IMR-90 (cell line): ENCODE measurements around the gene EPS8. TPM values are rescaled to one million over a fixed set of nuclear protein-coding genes. Genes with fewer than 3 reads are reported as not detected.

Source experiments
- ATAC-seq: fragments of 200-7000 bp; cut with Tn5 transposase; 2 replicates; pipeline ENCODE4 v1.9.1; 2020; ENCODE audit warnings: low read depth, mild to moderate bottlenecking, moderate library complexity
- BruUV-seq: library from RNA; stranded (reverse); fragments of 400-500 nt; replicated peaks from 2 replicates; lab custom pipeline; 2021; lab: Mats Ljungman, UMichigan
- CTCF ChIA-PET: fragments of 300-600 bp; formaldehyde crosslinking; extraction: SDS; loops from one replicate; lab custom pipeline; 2021; ENCODE audit warnings: antibody characterized with exemption; lab: Yijun Ruan, JAX
- POLR2A ChIA-PET: fragments of 300-600 bp; sonication (Branson Sonifier 250); formaldehyde crosslinking; loops from one replicate; lab custom pipeline; 2022; ENCODE audit warnings: antibody characterized with exemption; ENCODE audit not compliant: unreplicated experiment; lab: Charles Lee
- DNase-seq: peaks from one replicate; pipeline ENCODE4 v3.0.0; 2013
- H2AFZ ChIP-seq: replicated peaks from 2 replicates; pipeline ENCODE3; 2013; ENCODE audit warnings: low read length, mild to moderate bottlenecking; ENCODE audit not compliant: poor library complexity
- H2AK5ac ChIP-seq: 2 replicates; pipeline ENCODE4 v1.6.1; 2013; ENCODE audit warnings: low read depth, low read length, inconsistent platforms
- H2AK9ac ChIP-seq: replicated peaks from 2 replicates; pipeline ENCODE3; 2013; ENCODE audit warnings: mild to moderate bottlenecking, low read depth, low read length, moderate library complexity; ENCODE audit not compliant: poor library complexity
- H2BK120ac ChIP-seq: 2 replicates; pipeline ENCODE4 v1.6.1; 2013; ENCODE audit warnings: low read depth, low read length, inconsistent platforms
- H2BK15ac ChIP-seq: 3 replicates; pipeline ENCODE4 v1.6.1; 2013; ENCODE audit warnings: low read depth, low read length, inconsistent platforms
- H2BK20ac ChIP-seq: 2 replicates; pipeline ENCODE4 v1.6.1; 2013; ENCODE audit warnings: low read depth, mild to moderate bottlenecking, inconsistent platforms, low read length, moderate library complexity
- H2BK5ac ChIP-seq: 2 replicates; pipeline ENCODE4 v1.6.1; 2013; ENCODE audit warnings: mild to moderate bottlenecking, low read depth, low read length, inconsistent platforms; ENCODE audit not compliant: poor library complexity, severe bottlenecking
- H3K14ac ChIP-seq: replicated peaks from 2 replicates; pipeline ENCODE4 v1.6.1; 2013; ENCODE audit warnings: low read depth, low read length, inconsistent platforms
- H3K18ac ChIP-seq: 2 replicates; pipeline ENCODE4 v1.6.1; 2013; ENCODE audit warnings: low read depth, low read length, control low read depth
- H3K23ac ChIP-seq: 2 replicates; pipeline ENCODE4 v1.6.1; 2013; ENCODE audit warnings: low read depth, low read length, inconsistent platforms
- H3K27ac ChIP-seq: 2 replicates; pipeline ENCODE4 v1.5.1; 2013; ENCODE audit warnings: mild to moderate bottlenecking, control low read depth, low read length; ENCODE audit not compliant: insufficient read depth
- H3K27me3 ChIP-seq: 2 replicates; pipeline ENCODE4 v1.6.1; 2013; ENCODE audit warnings: low read length; ENCODE audit not compliant: control insufficient read depth, insufficient read depth
- H3K36me3 ChIP-seq: 2 replicates; pipeline ENCODE4 v1.6.1; 2013; ENCODE audit warnings: low read length, mixed read lengths; ENCODE audit not compliant: control insufficient read depth, insufficient read depth
- H3K4ac ChIP-seq: 2 replicates; pipeline ENCODE4 v1.6.1; 2013; ENCODE audit warnings: low read depth, low read length, inconsistent platforms
- H3K4me1 ChIP-seq: 2 replicates; pipeline ENCODE4 v1.6.1; 2013; ENCODE audit warnings: low read length, mixed read lengths; ENCODE audit not compliant: control insufficient read depth, insufficient read depth
- H3K4me2 ChIP-seq: 2 replicates; pipeline ENCODE4 v1.6.1; 2013; ENCODE audit warnings: low read depth, mild to moderate bottlenecking, control low read depth, low read length, moderate library complexity
- H3K4me3 ChIP-seq: 2 replicates; pipeline ENCODE4 v1.5.1; 2013; ENCODE audit warnings: low read depth, mild to moderate bottlenecking, control low read depth, low read length, moderate library complexity; ENCODE audit not compliant: insufficient read depth
- H3K56ac ChIP-seq: 2 replicates; pipeline ENCODE4 v1.6.1; 2013; ENCODE audit warnings: low read length, inconsistent platforms; ENCODE audit not compliant: insufficient read depth; ENCODE audit errors: extremely low read depth
- H3K79me1 ChIP-seq, 2 experiments: 2 replicates each; pipeline ENCODE4 v1.6.1; 2013; ENCODE audit warnings: low read length in 2 of 2, inconsistent platforms in 1 of 2, low read depth in 1 of 2
- H3K9ac ChIP-seq: 2 replicates; pipeline ENCODE4 v1.6.1; 2013; ENCODE audit warnings: low read depth, low read length, control low read depth
- H3K9me1 ChIP-seq: 2 replicates; pipeline ENCODE4 v1.6.1; 2013; ENCODE audit warnings: low read length, inconsistent platforms; ENCODE audit not compliant: insufficient read depth
- H3K9me3 ChIP-seq: 2 replicates; pipeline ENCODE4 v1.6.1; 2013; ENCODE audit warnings: low read length; ENCODE audit not compliant: control insufficient read depth, insufficient read depth
- H4K20me1 ChIP-seq: 2 replicates; pipeline ENCODE4 v1.6.1; 2013; ENCODE audit warnings: low read length, inconsistent platforms; ENCODE audit not compliant: insufficient read depth
- H4K5ac ChIP-seq: 2 replicates; pipeline ENCODE4 v1.6.1; 2013; ENCODE audit warnings: mild to moderate bottlenecking, low read depth, low read length, control low read depth
- H4K8ac ChIP-seq, 2 experiments: 2 replicates each; pipeline ENCODE4 v1.6.1; 2013; ENCODE audit warnings: low read depth in 2 of 2, low read length in 2 of 2, control low read depth in 1 of 2, inconsistent platforms in 1 of 2
- H4K91ac ChIP-seq: 2 replicates; pipeline ENCODE4 v1.6.1; 2013; ENCODE audit warnings: low read depth, low read length, inconsistent platforms; ENCODE audit not compliant: insufficient read depth
- BHLHE40 ChIP-seq: fragments of 150-350 bp; IDR thresholded peaks from 2 replicates; pipeline ENCODE4 v1.6.1; 2016; ENCODE audit warnings: mild to moderate bottlenecking, low read depth, low read length
- CEBPB ChIP-seq: IDR thresholded peaks from 2 replicates; pipeline ENCODE4 v1.6.1; 2012; ENCODE audit warnings: low read depth, low read length, improper control_type of control experiment
- CHD1 ChIP-seq: IDR thresholded peaks from 2 replicates; pipeline ENCODE4 v1.6.1; 2012; ENCODE audit warnings: low read depth, low read length, improper control_type of control experiment
- CTCF ChIP-seq: conservative IDR thresholded peaks from 2 replicates; pipeline ENCODE4 v1.5.1; 2012; ENCODE audit warnings: mild to moderate bottlenecking, low read depth, low read length, improper control_type of control experiment
- ELK1 ChIP-seq: fragments of 150-350 bp; IDR thresholded peaks from 2 replicates; pipeline ENCODE4 v1.6.1; 2016; ENCODE audit warnings: low read depth, mild to moderate bottlenecking, low read length, moderate library complexity, borderline replicate concordance
- FOS ChIP-seq: fragments of 150-350 bp; IDR thresholded peaks from 2 replicates; pipeline ENCODE4 v1.6.1; 2016; ENCODE audit warnings: low read depth, low read length
- MAFK ChIP-seq: IDR thresholded peaks from 2 replicates; pipeline ENCODE4 v1.6.1; 2012; ENCODE audit warnings: low read depth, low read length, improper control_type of control experiment
- MAZ ChIP-seq: IDR thresholded peaks from 2 replicates; pipeline ENCODE4 v1.6.1; 2012; ENCODE audit warnings: low read depth, mild to moderate bottlenecking, low read length, improper control_type of control experiment, moderate library complexity, borderline replicate concordance
- MXI1 ChIP-seq: IDR thresholded peaks from 2 replicates; pipeline ENCODE4 v1.6.1; 2012; ENCODE audit warnings: low read depth, mild to moderate bottlenecking, low read length, moderate library complexity, borderline replicate concordance
- NFE2L2 ChIP-seq: fragments of 150-350 bp; IDR thresholded peaks from 2 replicates; pipeline ENCODE4 v1.6.1; 2016; ENCODE audit warnings: low read depth, mild to moderate bottlenecking, low read length
- POLR2A ChIP-seq: IDR thresholded peaks from 2 replicates; pipeline ENCODE4 v1.6.1; 2012; ENCODE audit warnings: mild to moderate bottlenecking, low read depth, low read length
- RAD21 ChIP-seq: IDR thresholded peaks from 2 replicates; pipeline ENCODE4 v1.6.1; 2012; ENCODE audit warnings: low read length, improper control_type of control experiment
- RCOR1 ChIP-seq: IDR thresholded peaks from 2 replicates; pipeline ENCODE4 v1.6.1; 2012; ENCODE audit warnings: mild to moderate bottlenecking, low read length, improper control_type of control experiment; ENCODE audit not compliant: insufficient replicate concordance
- RFX5 ChIP-seq: IDR thresholded peaks from 2 replicates; pipeline ENCODE4 v1.8.0; 2012; ENCODE audit warnings: low read depth, mild to moderate bottlenecking, low read length, moderate library complexity
- dilution Hi-C: fragments of 300-500 bp; cut with HindIII; formaldehyde crosslinking; loops from one replicate; pipeline ENCODE4 v1.14.3; 2018; ENCODE audit warnings: low sequenced_read_pairs; ENCODE audit not compliant: unreplicated experiment
- in situ Hi-C: fragments of 300-500 bp; cut with MboI; formaldehyde crosslinking; loops from 3 replicates; pipeline ENCODE4 v1.14.3; 2019; ENCODE audit warnings: low sequenced_read_pairs, inconsistent platforms, mixed read lengths
- intact Hi-C: fragments of 100-400 bp; cut with micrococcal nuclease; formaldehyde crosslinking; loops from 2 replicates; pipeline ENCODE4 v1.10.0; 2022
- polyA plus RNA-seq, 3 experiments: library from polyadenylated mRNA; depleted of rRNA; stranded (reverse); fragments of >200 nt; gene quantifications; 2 replicates each; pipeline ENCODE4 v1.2.3, GENCODE V29; 2012; ENCODE audit warnings: low replicate concordance in 1 of 3
- total RNA-seq: library from RNA; depleted of rRNA; stranded (reverse); fragments of >200 nt; gene quantifications from 2 replicates; pipeline ENCODE4 v1.2.3, GENCODE V29; 2012

EPS8 gene
- total and polyA plus RNA-seq, 2 of the 4 experiments (the other 2 are of a cell fraction) = 45.1 to 104 TPM

GRCh38 chr12:15726878-15727150 lies 62.4 kb downstream of the EPS8 start:
- Histone ChIP-seq H2AFZ (no peak overlapping the region), H4K8ac (no peak overlapping the region), H4K91ac (no peak overlapping the region), H3K4me1 (peaks cover 10% of the 10 kb centered on the region), H3K14ac (no peak overlapping the region), H3K56ac (no peak overlapping the region), H3K18ac (no peak overlapping the region), H3K9ac (no peak overlapping the region), H2BK120ac (no peak overlapping the region), H3K4me3 (no peak overlapping the region), H3K4me2 (no peak overlapping the region), H3K23ac (no peak overlapping the region), H3K79me1 (peaks cover 10 to 43% of the 10 kb centered on the region in 2 experiments), H2AK9ac (no peak overlapping the region), H2BK5ac (no peak overlapping the region), H3K27me3 (no peaks in the 10 kb centered on the region), H3K9me3 (no peaks in the 10 kb centered on the region), H2AK5ac (no peak overlapping the region), H4K20me1 (no peaks in the 10 kb centered on the region), H2BK15ac (no peak overlapping the region), H3K4ac (no peak overlapping the region), H3K36me3 (no peaks in the 10 kb centered on the region), H3K9me1 (no peaks in the 10 kb centered on the region), H3K27ac (no peak overlapping the region), H2BK20ac (no peak overlapping the region), H4K5ac (no peak overlapping the region)
- no TSS peak for BruUV-seq
- ChIA-PET CTCF (no interaction called here), POLR2A (no interaction called here)
- no peak for TF ChIP-seq RAD21
- TF ChIP-seq CTCF = no peak
- TF ChIP-seq CEBPB = no peak
- no peak for TF ChIP-seq FOS
- TF ChIP-seq RCOR1 = no peak
- TF ChIP-seq NFE2L2 = no peak
- TF ChIP-seq BHLHE40 = no peak
- no peak for TF ChIP-seq ELK1
- TF ChIP-seq POLR2A = no peak
- no peak for TF ChIP-seq RFX5
- TF ChIP-seq MAZ = no peak
- TF ChIP-seq MXI1 = no peak
- TF ChIP-seq CHD1 = no peak
- no peak for TF ChIP-seq MAFK
- DNase-seq (no peak), ATAC-seq (no peak)
- intact Hi-C loops (no loop called here), in situ Hi-C loops (no loop called here), dilution Hi-C loops (no loop called here)
